SK-N-SH (cell line): ENCODE results near the gene TXNDC11. TPM values are rescaled to one million over a fixed set of nuclear protein-coding genes. Genes with fewer than 3 reads are reported as not detected.

ENCODE experiments used
- CTCF ChIA-PET: fragments of 300-600, 350-600 bp; formaldehyde crosslinking; extraction: SDS; loops from one replicate; lab custom pipeline; 2021; lab: Yijun Ruan, JAX
- POLR2A ChIA-PET: fragments of 350-600 bp; sonication (Branson Sonifier 250); formaldehyde crosslinking; extraction: SDS; loops from one replicate; lab custom pipeline; 2020; ENCODE audit warnings: antibody characterized with exemption, inconsistent platforms; lab: Yijun Ruan, JAX
- DNase-seq: peaks from one replicate; pipeline ENCODE4 v3.0.0; 2012
- H2AFZ ChIP-seq: fragments of 200-600 bp; sonication (generic); 2 replicates; pipeline ENCODE4 v1.8.1; 2016; ENCODE audit warnings: antibody characterized with exemption, mild to moderate bottlenecking, low read depth
- H3F3A ChIP-seq: fragments of 200-600 bp; sonication (generic); replicated peaks from 2 replicates; pipeline ENCODE3; 2016; ENCODE audit warnings: antibody characterized with exemption, mild to moderate bottlenecking; ENCODE audit not compliant: insufficient read depth
- H3K27ac ChIP-seq, 2 experiments: fragments of 200-500 bp in 1 of 2; fragments of 200-600 bp in 1 of 2; sonication (Bioruptor generic) in 1 of 2; sonication (generic), shearing (Covaris generic) in 1 of 2; 2 replicates each; pipeline versions ENCODE4 v1.5.1 to v1.6.1; 2014 to 2016; ENCODE audit warnings: low read depth in 2 of 2, inconsistent platforms in 1 of 2, low read length in 1 of 2, mild to moderate bottlenecking in 1 of 2, mixed read lengths in 1 of 2
- H3K27me3 ChIP-seq: fragments of 200-600 bp; sonication (generic), shearing (Covaris generic); 2 replicates; pipeline ENCODE4 v1.6.1; 2016; ENCODE audit warnings: mixed run types; ENCODE audit not compliant: insufficient read depth
- H3K36me3 ChIP-seq, 2 experiments: fragments of 200-500 bp in 1 of 2; fragments of 200-600 bp in 1 of 2; sonication (Bioruptor generic) in 1 of 2; sonication (generic) in 1 of 2; replicated peaks in 1 of 2; 2 replicates each; pipeline versions ENCODE3 to v1.5.1; 2014 to 2016; ENCODE audit warnings: low read length in 1 of 2, mild to moderate bottlenecking in 1 of 2; ENCODE audit not compliant: insufficient read depth in 2 of 2, control insufficient read depth in 1 of 2
- H3K4me1 ChIP-seq, 2 experiments: fragments of 200-500 bp in 1 of 2; fragments of 200-600 bp in 1 of 2; sonication (Bioruptor generic) in 1 of 2; sonication (generic), shearing (Covaris generic) in 1 of 2; 2 replicates each; pipeline versions ENCODE4 v1.5.1 to v1.6.1; 2014 to 2016; ENCODE audit warnings: low read depth in 1 of 2, low read length in 1 of 2, mixed run types in 1 of 2; ENCODE audit not compliant: insufficient read depth in 2 of 2, control insufficient read depth in 1 of 2
- H3K4me2 ChIP-seq: fragments of 200-600 bp; sonication (generic), shearing (Covaris generic); 2 replicates; pipeline ENCODE4 v1.6.1; 2017; ENCODE audit warnings: mixed run types
- H3K4me3 ChIP-seq, 2 experiments: fragments of 200-500 bp in 1 of 2; fragments of 200-600 bp in 1 of 2; sonication (Bioruptor generic) in 1 of 2; sonication (generic), shearing (Covaris generic) in 1 of 2; 2 replicates each; pipeline versions ENCODE4 v1.5.1 to v1.8.1; 2014 to 2016; ENCODE audit warnings: low read depth in 2 of 2, inconsistent platforms in 1 of 2, low read length in 1 of 2, mild to moderate bottlenecking in 1 of 2, mixed read lengths in 1 of 2, moderate library complexity in 1 of 2
- H3K79me2 ChIP-seq: fragments of 200-600 bp; sonication (generic); 2 replicates; pipeline ENCODE4 v1.8.1; 2017; ENCODE audit warnings: mild to moderate bottlenecking; ENCODE audit not compliant: insufficient read depth
- H3K9ac ChIP-seq: fragments of 200-600 bp; sonication (generic); 2 replicates; pipeline ENCODE4 v1.6.1; 2017; ENCODE audit warnings: mixed run types
- H3K9me2 ChIP-seq: fragments of 200-600 bp; sonication (generic); 2 replicates; pipeline ENCODE4 v1.6.1; 2017; ENCODE audit warnings: mixed run types
- H3K9me3 ChIP-seq: fragments of 200-600 bp; sonication (generic); 2 replicates; pipeline ENCODE4 v1.6.1; 2017; ENCODE audit warnings: mixed run types, mild to moderate bottlenecking, moderate library complexity
- H4K20me1 ChIP-seq: fragments of 200-600 bp; sonication (generic); 2 replicates; pipeline ENCODE4 v1.6.1; 2017; ENCODE audit warnings: mild to moderate bottlenecking, mixed run types; ENCODE audit not compliant: insufficient read depth
- EP300 ChIP-seq, 2 experiments: IDR thresholded peaks; 2 replicates each; pipeline versions ENCODE4 v1.4.0 to v1.6.1; 2012; ENCODE audit warnings: borderline replicate concordance in 1 of 2, low read depth in 1 of 2, low read length in 1 of 2
- EZH2phosphoT487 ChIP-seq: fragments of 200-600 bp; sonication (generic); IDR thresholded peaks from 2 replicates; pipeline ENCODE4 v1.6.1; 2017; ENCODE audit warnings: low read depth, mixed run types, mild to moderate bottlenecking, antibody characterized with exemption, moderate library complexity, borderline replicate concordance
- FOSL2 ChIP-seq: IDR thresholded peaks from 2 replicates; pipeline ENCODE4 v1.4.0; 2012; ENCODE audit warnings: low read depth, mild to moderate bottlenecking, moderate library complexity, borderline replicate concordance
- FOXJ3 ChIP-seq: sonication (generic); formaldehyde crosslinking; IDR thresholded peaks from 2 replicates; pipeline ENCODE4 v1.5.1; 2020; ENCODE audit warnings: mild to moderate bottlenecking, missing genetic modification reagents
- FOXM1 ChIP-seq: IDR thresholded peaks from 2 replicates; pipeline ENCODE4 v1.4.0; 2012; ENCODE audit warnings: low read depth, mild to moderate bottlenecking
- GABPA ChIP-seq: IDR thresholded peaks from 2 replicates; pipeline ENCODE4 v1.4.0; 2012; ENCODE audit warnings: low read depth, mild to moderate bottlenecking
- GATA2 ChIP-seq: sonication (generic); formaldehyde crosslinking; IDR thresholded peaks from 2 replicates; pipeline ENCODE4 v1.5.0; 2020; ENCODE audit warnings: mild to moderate bottlenecking, missing genetic modification reagents
- POLR2AphosphoS5 ChIP-seq: IDR thresholded peaks from 2 replicates; pipeline ENCODE4 v1.6.1; 2012; ENCODE audit warnings: low read depth, low read length
- RFX5 ChIP-seq: IDR thresholded peaks from 2 replicates; pipeline ENCODE4 v1.6.1; 2012; ENCODE audit warnings: mild to moderate bottlenecking, improper control_type of control experiment, low read length
- SIN3A ChIP-seq: IDR thresholded peaks from 2 replicates; pipeline ENCODE4 v1.6.1; 2012; ENCODE audit warnings: low read depth, mild to moderate bottlenecking, low read length, moderate library complexity, borderline replicate concordance
- SMC3 ChIP-seq: IDR thresholded peaks from 2 replicates; pipeline ENCODE4 v1.6.1; 2012; ENCODE audit warnings: low read depth, low read length, improper control_type of control experiment
- TAF1 ChIP-seq: IDR thresholded peaks from 2 replicates; pipeline ENCODE4 v1.6.1; 2012; ENCODE audit warnings: low read depth, mild to moderate bottlenecking, low read length, moderate library complexity, borderline replicate concordance
- TCF12 ChIP-seq: IDR thresholded peaks from 2 replicates; pipeline ENCODE4 v1.4.0; 2012
- TEAD4 ChIP-seq: IDR thresholded peaks from 2 replicates; pipeline ENCODE4 v1.4.0; 2012; ENCODE audit warnings: mild to moderate bottlenecking, borderline replicate concordance; ENCODE audit not compliant: insufficient read depth
- YY1 ChIP-seq: IDR thresholded peaks from 2 replicates; pipeline ENCODE4 v1.4.0; 2012; ENCODE audit warnings: low read depth, mild to moderate bottlenecking
- WGBS: methylation state at CpG from one replicate; pipeline ENCODE4 v1.1.6; 2017; ENCODE audit warnings: low lambda C conversion rate; 5-methylcytosine and 5-hydroxymethylcytosine counted together
- polyA plus RNA-seq, 3 experiments: library from polyadenylated mRNA; depleted of rRNA; stranded (reverse); fragments of >200 nt; gene quantifications; 2 replicates each; pipeline ENCODE4 v1.2.3, GENCODE V29; 2012
- TF ChIP-seq, protein P1 (sequence below): fragments of 200-600 bp; sonication (generic); IDR thresholded peaks from 2 replicates; pipeline ENCODE4 v1.6.1; 2017; ENCODE audit warnings: antibody characterized with exemption, mild to moderate bottlenecking, moderate library complexity
- TF ChIP-seq, protein P2 (sequence below): IDR thresholded peaks from 2 replicates; pipeline ENCODE4; 2012
- TF ChIP-seq, protein P3 (sequence below): IDR thresholded peaks from 2 replicates; pipeline ENCODE4 v1.6.1; 2012; ENCODE audit warnings: mild to moderate bottlenecking, low read depth, low read length, moderate library complexity
- TF ChIP-seq, protein P4 (sequence below): IDR thresholded peaks from 2 replicates; pipeline ENCODE4 v1.4.0; 2012; ENCODE audit warnings: low read depth
- TF ChIP-seq, protein P5 (sequence below): fragments of 150-350 bp; IDR thresholded peaks from 2 replicates; pipeline ENCODE4 v1.6.1; 2017; ENCODE audit warnings: antibody characterized with exemption, low read length, low read depth, borderline replicate concordance

The TXNDC11 gene
- polyA plus RNA-seq, 1 of the 3 experiments (the other 2 are of a cell fraction) = 37.0 TPM

DNA sequence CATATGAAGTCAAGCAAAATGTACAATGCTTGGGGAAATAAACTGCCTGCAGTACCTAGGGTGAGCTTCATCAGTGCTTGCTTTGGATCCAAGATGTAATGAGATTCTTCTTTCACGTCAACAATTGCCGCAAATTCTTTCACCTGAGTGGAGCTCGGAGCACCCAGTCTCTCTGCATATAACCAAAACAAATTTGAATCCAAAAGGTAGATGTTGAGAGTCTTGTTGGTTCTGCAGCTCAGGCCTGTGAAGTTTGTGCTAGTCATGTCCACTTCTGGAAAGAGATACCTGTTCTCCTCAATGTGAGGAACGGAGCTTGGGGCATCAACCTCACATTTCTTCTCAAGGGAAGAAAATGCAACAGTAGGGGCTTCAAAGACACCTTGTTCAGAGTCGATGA lies 51.4 kb downstream of the TXNDC11 start:
- no peak overlapping the region for H3K4me2 ChIP-seq
- peaks cover 6 to 14% of the 10 kb centered on the region in 2 experiments; a peak in 2 of 4 replicates for H3K4me1 ChIP-seq
- TF ChIP-seq TAF1 (no peak), POLR2AphosphoS5 (no peak), RFX5 (no peak), TEAD4 (no peak), FOSL2 (no peak), TCF12 (no peak), SMC3 (no peak), FOXJ3 (CRISPR knock-in tag) (no peak), GABPA (no peak), YY1 (no peak), SIN3A (no peak), FOXM1 (no peak), EP300 (IDR thresholded peaks at IDR 0.05; ENCODE audit: borderline replicate concordance in 1 of 2, low read depth in 1 of 2, low read length in 1 of 2) (no peak), EZH2phosphoT487 (no peak), GATA2 (no peak)
- TF ChIP-seq, protein P1, sequence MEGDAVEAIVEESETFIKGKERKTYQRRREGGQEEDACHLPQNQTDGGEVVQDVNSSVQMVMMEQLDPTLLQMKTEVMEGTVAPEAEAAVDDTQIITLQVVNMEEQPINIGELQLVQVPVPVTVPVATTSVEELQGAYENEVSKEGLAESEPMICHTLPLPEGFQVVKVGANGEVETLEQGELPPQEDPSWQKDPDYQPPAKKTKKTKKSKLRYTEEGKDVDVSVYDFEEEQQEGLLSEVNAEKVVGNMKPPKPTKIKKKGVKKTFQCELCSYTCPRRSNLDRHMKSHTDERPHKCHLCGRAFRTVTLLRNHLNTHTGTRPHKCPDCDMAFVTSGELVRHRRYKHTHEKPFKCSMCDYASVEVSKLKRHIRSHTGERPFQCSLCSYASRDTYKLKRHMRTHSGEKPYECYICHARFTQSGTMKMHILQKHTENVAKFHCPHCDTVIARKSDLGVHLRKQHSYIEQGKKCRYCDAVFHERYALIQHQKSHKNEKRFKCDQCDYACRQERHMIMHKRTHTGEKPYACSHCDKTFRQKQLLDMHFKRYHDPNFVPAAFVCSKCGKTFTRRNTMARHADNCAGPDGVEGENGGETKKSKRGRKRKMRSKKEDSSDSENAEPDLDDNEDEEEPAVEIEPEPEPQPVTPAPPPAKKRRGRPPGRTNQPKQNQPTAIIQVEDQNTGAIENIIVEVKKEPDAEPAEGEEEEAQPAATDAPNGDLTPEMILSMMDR = no peak
- TF ChIP-seq, protein P2, sequence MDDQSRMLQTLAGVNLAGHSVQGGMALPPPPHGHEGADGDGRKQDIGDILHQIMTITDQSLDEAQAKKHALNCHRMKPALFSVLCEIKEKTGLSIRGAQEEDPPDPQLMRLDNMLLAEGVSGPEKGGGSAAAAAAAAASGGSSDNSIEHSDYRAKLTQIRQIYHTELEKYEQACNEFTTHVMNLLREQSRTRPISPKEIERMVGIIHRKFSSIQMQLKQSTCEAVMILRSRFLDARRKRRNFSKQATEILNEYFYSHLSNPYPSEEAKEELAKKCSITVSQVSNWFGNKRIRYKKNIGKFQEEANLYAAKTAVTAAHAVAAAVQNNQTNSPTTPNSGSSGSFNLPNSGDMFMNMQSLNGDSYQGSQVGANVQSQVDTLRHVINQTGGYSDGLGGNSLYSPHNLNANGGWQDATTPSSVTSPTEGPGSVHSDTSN = no peak
- TF ChIP-seq, protein P3, sequence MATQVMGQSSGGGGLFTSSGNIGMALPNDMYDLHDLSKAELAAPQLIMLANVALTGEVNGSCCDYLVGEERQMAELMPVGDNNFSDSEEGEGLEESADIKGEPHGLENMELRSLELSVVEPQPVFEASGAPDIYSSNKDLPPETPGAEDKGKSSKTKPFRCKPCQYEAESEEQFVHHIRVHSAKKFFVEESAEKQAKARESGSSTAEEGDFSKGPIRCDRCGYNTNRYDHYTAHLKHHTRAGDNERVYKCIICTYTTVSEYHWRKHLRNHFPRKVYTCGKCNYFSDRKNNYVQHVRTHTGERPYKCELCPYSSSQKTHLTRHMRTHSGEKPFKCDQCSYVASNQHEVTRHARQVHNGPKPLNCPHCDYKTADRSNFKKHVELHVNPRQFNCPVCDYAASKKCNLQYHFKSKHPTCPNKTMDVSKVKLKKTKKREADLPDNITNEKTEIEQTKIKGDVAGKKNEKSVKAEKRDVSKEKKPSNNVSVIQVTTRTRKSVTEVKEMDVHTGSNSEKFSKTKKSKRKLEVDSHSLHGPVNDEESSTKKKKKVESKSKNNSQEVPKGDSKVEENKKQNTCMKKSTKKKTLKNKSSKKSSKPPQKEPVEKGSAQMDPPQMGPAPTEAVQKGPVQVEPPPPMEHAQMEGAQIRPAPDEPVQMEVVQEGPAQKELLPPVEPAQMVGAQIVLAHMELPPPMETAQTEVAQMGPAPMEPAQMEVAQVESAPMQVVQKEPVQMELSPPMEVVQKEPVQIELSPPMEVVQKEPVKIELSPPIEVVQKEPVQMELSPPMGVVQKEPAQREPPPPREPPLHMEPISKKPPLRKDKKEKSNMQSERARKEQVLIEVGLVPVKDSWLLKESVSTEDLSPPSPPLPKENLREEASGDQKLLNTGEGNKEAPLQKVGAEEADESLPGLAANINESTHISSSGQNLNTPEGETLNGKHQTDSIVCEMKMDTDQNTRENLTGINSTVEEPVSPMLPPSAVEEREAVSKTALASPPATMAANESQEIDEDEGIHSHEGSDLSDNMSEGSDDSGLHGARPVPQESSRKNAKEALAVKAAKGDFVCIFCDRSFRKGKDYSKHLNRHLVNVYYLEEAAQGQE = no peak
- TF ChIP-seq, protein P4, sequence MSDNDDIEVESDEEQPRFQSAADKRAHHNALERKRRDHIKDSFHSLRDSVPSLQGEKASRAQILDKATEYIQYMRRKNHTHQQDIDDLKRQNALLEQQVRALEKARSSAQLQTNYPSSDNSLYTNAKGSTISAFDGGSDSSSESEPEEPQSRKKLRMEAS = no peak
- TF ChIP-seq, protein P5, sequence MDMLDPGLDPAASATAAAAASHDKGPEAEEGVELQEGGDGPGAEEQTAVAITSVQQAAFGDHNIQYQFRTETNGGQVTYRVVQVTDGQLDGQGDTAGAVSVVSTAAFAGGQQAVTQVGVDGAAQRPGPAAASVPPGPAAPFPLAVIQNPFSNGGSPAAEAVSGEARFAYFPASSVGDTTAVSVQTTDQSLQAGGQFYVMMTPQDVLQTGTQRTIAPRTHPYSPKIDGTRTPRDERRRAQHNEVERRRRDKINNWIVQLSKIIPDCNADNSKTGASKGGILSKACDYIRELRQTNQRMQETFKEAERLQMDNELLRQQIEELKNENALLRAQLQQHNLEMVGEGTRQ = no peak
- H3K4me3 ChIP-seq = no peak overlapping the region
- no peaks in the 10 kb centered on the region for H3K27me3 ChIP-seq
- POLR2A ChIA-PET = interaction anchor here (0.5 kb wide), 1 partner anchor 320 kb away, joined by 3 read pairs; no protein-coding TSS in a partner anchor
- H3K27ac ChIP-seq = no peak overlapping the region
- H3K9ac ChIP-seq = no peak overlapping the region
- no peaks in the 10 kb centered on the region for H3K9me3 ChIP-seq
- no peaks in the 10 kb centered on the region for H3K9me2 ChIP-seq
- H3K36me3 ChIP-seq = peaks cover 43 to 58% of the 10 kb centered on the region in 2 experiments
- WGBS = 82% methylated on average over 5 of the region's 5 CpGs
- peaks cover 21% of the 10 kb centered on the region; the same call in 1 of the 2 replicates for H3K79me2 ChIP-seq
- CTCF ChIA-PET = interaction anchor here (0.6 to 2.5 kb wide), 5 partner anchors 13 to 295 kb away, joined by 3 to 8 read pairs (median 4); no protein-coding TSS in a partner anchor
- no peak overlapping the region for H2AFZ ChIP-seq
- no peaks in the 10 kb centered on the region for H4K20me1 ChIP-seq
- peaks cover 3% of the 10 kb centered on the region for H3F3A ChIP-seq
- DNase-seq = no peak
